Measurements from ENCODE around the gene ANKRD11.
"Not testable (repeated sequence)": the region's sequence is repeated elsewhere in the genome, so short reads cannot be mapped to it uniquely, and the experiment has no call there.

Gene ANKRD11

GRCh38 chr16:89426736-89427530, 63.4 kb downstream of the ANKRD11 start:
- DNase-seq = no peak

- no peak for DNase-seq
These were observed 64.8 kb downstream of the ANKRD11 start for GRCh38 chr16:89425523-89425922.

DNA sequence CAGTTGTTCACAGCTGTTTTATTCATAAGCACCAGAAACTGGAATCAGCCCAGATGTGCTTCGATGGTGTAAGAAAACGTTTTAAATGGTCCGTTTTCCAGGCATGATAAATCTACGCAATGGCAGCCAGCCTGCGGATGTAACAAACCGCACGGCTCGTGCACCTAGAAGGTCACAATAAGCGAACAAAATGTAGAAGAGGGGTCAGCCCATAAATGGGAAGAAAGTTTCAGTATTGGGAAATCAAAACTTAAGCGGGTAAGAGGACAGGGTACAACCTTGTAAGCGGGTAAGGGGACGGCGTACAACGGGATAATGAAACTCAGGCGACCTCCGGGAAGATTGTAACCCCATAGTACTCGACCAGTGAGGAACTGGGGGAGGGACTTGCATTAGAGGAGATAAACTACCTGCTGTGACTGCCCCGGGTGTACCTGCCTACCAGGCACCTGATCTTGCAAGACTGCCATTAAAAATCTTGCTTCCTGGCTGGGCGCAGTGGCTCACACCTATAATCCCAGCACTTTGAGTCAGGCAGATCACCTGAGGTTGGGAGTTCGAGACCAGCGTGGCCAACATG, 66.6 kb downstream of the ANKRD11 start:
- DNase-seq = no peak

DNA sequence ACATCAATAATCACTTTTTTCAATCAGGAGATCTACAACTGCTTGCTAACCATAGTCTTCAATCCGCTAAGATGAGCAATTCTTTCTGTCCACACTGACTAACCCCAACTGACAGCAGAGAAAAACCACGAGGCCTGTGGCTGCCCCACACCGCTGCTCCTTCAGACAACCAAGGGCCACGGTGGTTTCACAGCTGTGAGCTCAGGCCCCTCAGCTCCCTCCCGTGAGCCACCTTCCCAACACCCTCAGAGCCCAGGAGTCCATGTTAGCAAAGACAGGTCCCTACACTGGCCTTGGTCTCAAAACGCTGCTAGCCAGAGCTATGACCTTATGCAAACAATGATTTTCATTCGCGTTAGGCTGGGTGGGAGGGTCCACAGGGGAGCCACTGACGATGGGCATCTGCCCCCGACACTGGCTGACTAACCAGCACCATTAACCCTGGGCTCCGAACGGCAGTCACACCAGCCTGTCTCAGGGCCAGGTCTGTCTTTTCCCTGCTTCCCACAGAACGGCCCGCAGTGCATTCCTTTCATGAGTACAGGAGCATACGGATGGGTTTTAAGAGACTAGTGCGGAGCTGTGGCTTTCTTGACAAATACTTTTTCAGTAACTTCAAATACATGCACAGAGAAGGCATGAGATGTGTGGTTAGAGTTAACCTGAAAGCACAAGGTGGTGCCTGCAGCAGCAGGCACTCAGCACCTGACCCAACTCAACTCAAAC, 67.3 kb downstream of the ANKRD11 start:
- DNase-seq = peak; percentile 37 to 45

DNA sequence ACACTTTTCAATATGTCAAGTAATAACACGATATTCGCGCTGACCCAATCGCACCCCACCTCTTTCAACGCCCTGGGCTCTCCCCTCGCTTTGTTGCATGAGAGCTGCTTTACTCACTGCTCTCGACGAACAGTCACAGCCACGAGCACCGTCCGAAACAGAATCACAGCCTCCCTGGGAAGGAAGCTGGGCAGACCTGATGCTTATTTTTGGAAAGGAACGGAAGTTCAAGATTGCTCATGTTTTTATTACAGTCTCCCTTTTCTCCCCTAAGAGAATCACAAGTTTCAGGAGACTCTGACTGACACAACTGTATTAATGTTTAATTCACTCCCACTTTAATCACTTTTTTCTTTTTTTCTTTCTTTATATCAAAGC, 67.8 kb downstream of the ANKRD11 start:
- no peak for DNase-seq

DNA sequence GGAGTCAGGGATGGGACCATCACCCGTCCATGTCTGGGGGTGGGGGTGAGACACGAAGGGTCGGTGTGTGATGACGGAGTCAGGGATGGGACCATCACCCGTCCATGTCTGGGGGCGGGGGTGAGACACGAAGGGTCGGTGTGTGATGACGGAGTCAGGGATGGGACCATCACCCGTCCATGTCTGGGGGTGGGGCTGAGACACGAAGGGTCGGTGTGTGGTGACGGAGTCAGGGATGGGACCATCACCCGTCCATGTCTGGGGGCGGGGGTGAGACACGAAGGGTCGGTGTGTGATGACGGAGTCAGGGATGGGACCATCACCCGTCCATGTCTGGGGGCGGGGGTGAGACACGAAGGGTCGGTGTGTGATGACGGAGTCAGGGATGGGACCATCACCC, 69.1 kb downstream of the ANKRD11 start:
- not testable (repeated sequence) for DNase-seq

- DNase-seq = no peak
These were observed 70.2 kb downstream of the ANKRD11 start for GRCh38 chr16:89420204-89420603.

GRCh38 chr16:89418352-89418751, 72.0 kb downstream of the ANKRD11 start:
- DNase-seq = no peak

- DNase-seq = no peak
These were observed 73.0 kb downstream of the ANKRD11 start for GRCh38 chr16:89417352-89417751.

GRCh38 chr16:89413811-89414585, 76.4 kb downstream of the ANKRD11 start:
- no peak for DNase-seq

- no peak for DNase-seq
These were observed 77.5 kb downstream of the ANKRD11 start for GRCh38 chr16:89412811-89413210.

GRCh38 chr16:89411335-89411850, 79.0 kb downstream of the ANKRD11 start:
- no peak for DNase-seq

DNA sequence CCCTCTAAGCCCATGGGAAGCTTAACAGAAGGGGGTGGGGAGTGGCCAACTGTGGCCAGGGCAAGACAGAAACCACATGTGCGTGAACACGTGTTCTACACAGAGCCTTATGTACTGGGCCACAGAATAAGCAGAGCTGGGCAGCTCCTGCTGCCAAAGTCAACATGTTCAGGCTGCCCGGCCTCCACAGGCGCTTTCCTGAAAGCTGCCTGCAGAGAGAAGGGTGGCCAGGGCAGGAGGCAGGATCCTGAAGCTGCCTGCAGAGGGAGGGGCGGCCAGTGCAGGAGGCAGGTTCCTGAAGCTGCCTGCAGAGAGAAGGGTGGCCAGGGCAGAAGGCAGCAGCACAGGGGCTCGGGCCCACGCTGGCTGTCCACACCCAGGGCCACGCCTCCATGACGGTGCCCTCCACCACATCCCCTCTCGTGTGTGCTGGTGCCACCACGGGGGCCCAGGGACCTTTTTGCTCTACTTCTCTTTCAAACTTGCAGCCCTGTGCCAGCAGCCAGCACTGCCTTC, 79.5 kb downstream of the ANKRD11 start:
- no peak for DNase-seq

GRCh38 chr16:89410322-89410721, 80.0 kb downstream of the ANKRD11 start:
- DNase-seq = no peak

- DNase-seq = peak; percentile 66 to 78
These were observed 81.1 kb downstream of the ANKRD11 start for GRCh38 chr16:89409161-89409711.

- no peak for DNase-seq
These were observed 82.0 kb downstream of the ANKRD11 start for GRCh38 chr16:89408315-89408714.

DNA sequence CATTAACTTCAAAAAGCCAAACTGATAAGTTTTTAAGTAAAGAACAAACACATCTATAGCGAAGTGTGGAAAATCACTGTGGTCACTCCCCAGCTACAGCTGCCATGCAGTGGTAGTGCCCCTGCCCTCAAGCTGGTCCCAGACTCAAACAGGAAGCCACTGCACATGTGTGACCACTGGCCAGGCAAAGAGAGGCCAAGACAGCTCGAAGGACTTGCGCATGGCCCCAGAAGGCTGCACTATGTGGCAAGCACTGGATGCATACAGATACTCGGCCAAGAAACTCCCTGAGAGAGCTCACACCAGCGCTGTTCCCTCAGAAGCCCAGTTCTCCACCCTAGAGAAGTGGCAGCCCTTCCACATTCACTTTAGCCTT, 82.4 kb downstream of the ANKRD11 start:
- DNase-seq = no peak

- DNase-seq = peak in 1 of 2 donors; percentile 23
These were observed 83.0 kb downstream of the ANKRD11 start for GRCh38 chr16:89407282-89407924.

- DNase-seq = no peak
These were observed 84.0 kb downstream of the ANKRD11 start for GRCh38 chr16:89406277-89406888.

- no peak for DNase-seq
These were observed 85.8 kb downstream of the ANKRD11 start for GRCh38 chr16:89404561-89404960.

DNA sequence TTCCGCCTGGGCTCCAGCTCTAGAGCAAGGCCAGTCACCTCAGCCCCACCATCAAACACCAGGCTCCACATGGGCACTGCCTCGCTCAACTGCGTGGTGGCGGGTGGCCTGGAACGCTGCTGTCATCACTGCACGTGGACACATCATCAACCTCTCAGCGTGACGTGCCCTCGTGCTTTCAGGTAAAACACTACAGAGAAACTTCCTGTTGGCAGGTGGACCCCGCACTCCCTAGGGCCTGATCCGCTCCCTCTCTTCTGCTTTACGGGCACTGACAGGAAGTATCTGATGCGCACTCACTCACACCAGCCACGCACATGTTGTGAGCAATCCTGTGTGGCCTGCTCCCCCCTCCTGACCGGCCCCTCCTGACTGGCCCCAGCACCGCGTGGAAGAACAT, 87.4 kb downstream of the ANKRD11 start:
- DNase-seq = peak; percentile 33 to 49
